ENCODE data around the gene LGR6.

LGR6 gene

DNA sequence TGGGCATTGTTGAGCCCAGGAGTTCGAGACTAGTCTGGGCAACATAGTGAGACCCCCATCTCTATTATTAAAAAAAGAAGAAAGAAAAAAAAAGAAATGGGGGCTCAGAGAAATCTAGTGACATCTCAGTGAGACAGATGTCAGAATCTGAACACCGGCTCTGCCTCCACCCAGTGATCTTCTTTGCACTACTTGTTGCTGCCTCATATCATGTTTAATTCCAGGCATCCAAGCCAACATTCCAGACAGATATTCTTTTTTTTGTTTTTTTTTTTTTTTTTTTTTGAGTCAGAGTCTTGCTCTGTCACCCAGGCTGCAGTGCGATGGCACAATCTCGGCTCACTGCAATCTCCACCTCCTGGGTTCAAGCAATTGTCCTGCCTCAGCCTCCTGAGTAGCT is 44.0 kb upstream of the LGR6 start:
- H3F3A ChIP-seq (ENCODE audit: insufficient read depth, low read length) = peaks cover 8% of the 10 kb centered on the region
- H3K27ac ChIP-seq (ENCODE audit: low read length) = no peak overlapping the region
- DNase-seq = no peak
- no peaks in the 10 kb centered on the region for H3K9me2 ChIP-seq (replicated peaks; ENCODE audit: insufficient read depth, low read length)
- H4K20me1 ChIP-seq (ENCODE audit: insufficient read depth, low read length) = no peaks in the 10 kb centered on the region
- no peak overlapping the region for H3K9ac ChIP-seq (ENCODE audit: low read length)
- no peak overlapping the region for H3K4me3 ChIP-seq (ENCODE audit: low read length)
- H2AFZ ChIP-seq (ENCODE audit: low read length) = no peak overlapping the region
- H3K27me3 ChIP-seq (replicated peaks; ENCODE audit: insufficient read depth, low read length) = no peaks in the 10 kb centered on the region
- H3K36me3 ChIP-seq (replicated peaks; ENCODE audit: insufficient read depth, low read length) = 0 out of 2 replicates have a peak, but pooled peaks cover 10% of the 10 kb centered on the region
- no peaks in the 10 kb centered on the region for H3K4me1 ChIP-seq (ENCODE audit: low read length)
- no peaks in the 10 kb centered on the region for H3K79me2 ChIP-seq (ENCODE audit: low read length)
- H3K4me2 ChIP-seq (ENCODE audit: low read depth, low read length) = no peak overlapping the region
- TF ChIP-seq, protein P1, sequence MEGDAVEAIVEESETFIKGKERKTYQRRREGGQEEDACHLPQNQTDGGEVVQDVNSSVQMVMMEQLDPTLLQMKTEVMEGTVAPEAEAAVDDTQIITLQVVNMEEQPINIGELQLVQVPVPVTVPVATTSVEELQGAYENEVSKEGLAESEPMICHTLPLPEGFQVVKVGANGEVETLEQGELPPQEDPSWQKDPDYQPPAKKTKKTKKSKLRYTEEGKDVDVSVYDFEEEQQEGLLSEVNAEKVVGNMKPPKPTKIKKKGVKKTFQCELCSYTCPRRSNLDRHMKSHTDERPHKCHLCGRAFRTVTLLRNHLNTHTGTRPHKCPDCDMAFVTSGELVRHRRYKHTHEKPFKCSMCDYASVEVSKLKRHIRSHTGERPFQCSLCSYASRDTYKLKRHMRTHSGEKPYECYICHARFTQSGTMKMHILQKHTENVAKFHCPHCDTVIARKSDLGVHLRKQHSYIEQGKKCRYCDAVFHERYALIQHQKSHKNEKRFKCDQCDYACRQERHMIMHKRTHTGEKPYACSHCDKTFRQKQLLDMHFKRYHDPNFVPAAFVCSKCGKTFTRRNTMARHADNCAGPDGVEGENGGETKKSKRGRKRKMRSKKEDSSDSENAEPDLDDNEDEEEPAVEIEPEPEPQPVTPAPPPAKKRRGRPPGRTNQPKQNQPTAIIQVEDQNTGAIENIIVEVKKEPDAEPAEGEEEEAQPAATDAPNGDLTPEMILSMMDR (IDR thresholded peaks at IDR 0.05; ENCODE audit: low read length) = no peak
- no peak for TF ChIP-seq EZH2phosphoT487 (IDR thresholded peaks at IDR 0.05; ENCODE audit: low read length)
- no peak for TF ChIP-seq EZH2 (optimal IDR thresholded peaks at IDR 0.05; ENCODE audit: low read depth, low read length)
- H3K9me3 ChIP-seq (replicated peaks; ENCODE audit: insufficient read depth, low read length) = no peaks in the 10 kb centered on the region

DNA sequence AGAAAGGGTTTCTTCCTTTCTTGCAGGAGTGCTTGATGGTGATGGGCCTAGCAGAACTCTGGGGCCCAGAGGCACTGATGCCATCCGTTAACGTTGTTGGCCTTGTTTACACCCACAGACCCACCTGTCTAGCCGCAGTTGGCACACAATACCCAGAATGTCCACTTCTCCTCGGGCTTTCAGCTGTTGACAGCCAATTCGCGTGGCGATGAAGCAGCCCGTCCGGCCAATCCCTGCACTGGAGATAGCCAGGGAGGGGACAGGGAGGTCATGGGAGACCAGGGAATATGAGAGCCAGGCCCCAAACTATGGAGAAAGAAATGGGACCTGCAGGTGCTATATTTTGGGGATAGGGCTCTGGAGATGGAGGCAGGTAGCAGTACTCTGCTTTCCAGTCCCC is 43.4 kb upstream of the LGR6 start:
- Histone ChIP-seq H3K36me3 (replicated peaks; ENCODE audit: insufficient read depth, low read length) (0 out of 2 replicates have a peak, but pooled peaks cover 10% of the 10 kb centered on the region), H3K4me3 (ENCODE audit: low read length) (no peak overlapping the region)

DNA sequence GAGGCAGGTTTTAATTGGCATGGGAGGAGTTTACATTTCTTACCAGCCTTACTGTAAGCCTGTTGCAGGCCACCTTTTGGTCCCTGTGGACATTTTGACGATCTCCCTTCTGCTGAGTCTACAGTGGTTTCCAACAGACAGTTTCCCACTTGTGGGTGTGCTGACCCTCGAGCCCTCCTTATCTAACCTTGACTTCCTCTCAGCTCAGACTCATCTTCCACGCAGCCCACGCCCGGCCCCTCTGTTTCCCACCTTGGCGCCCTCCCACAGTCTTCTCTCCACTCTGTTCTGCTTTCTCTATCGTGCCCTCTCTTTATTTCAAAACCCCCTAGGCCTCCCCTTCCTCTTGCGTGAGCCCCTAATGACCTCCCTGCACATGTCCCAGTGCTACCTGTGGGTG is 43.0 kb upstream of the LGR6 start:
- H4K20me1 ChIP-seq (ENCODE audit: insufficient read depth, low read length) = no peaks in the 10 kb centered on the region
- H3K4me1 ChIP-seq (ENCODE audit: low read length) = no peaks in the 10 kb centered on the region
- no peak overlapping the region for H2AFZ ChIP-seq (ENCODE audit: low read length)
- no peak for TF ChIP-seq EZH2phosphoT487 (IDR thresholded peaks at IDR 0.05; ENCODE audit: low read length)
- TF ChIP-seq EZH2 (optimal IDR thresholded peaks at IDR 0.05; ENCODE audit: low read depth, low read length) = no peak
- TF ChIP-seq, protein P1 (IDR thresholded peaks at IDR 0.05; ENCODE audit: low read length) = no peak
- DNase-seq = no peak
- H3K9me3 ChIP-seq (replicated peaks; ENCODE audit: insufficient read depth, low read length) = no peaks in the 10 kb centered on the region
- no peak overlapping the region for H3K27ac ChIP-seq (ENCODE audit: low read length)
- peaks cover under 1% of the 10 kb centered on the region; the same call in 1 of the 2 replicates for H3F3A ChIP-seq (ENCODE audit: insufficient read depth, low read length)
- no peaks in the 10 kb centered on the region for H3K27me3 ChIP-seq (replicated peaks; ENCODE audit: insufficient read depth, low read length)
- peaks cover 10% of the 10 kb centered on the region; the same call in 1 of the 2 replicates for H3K36me3 ChIP-seq (replicated peaks; ENCODE audit: insufficient read depth, low read length)
- no peaks in the 10 kb centered on the region for H3K9me2 ChIP-seq (replicated peaks; ENCODE audit: insufficient read depth, low read length)
- no peak overlapping the region for H3K9ac ChIP-seq (ENCODE audit: low read length)
- no peak overlapping the region for H3K4me3 ChIP-seq (ENCODE audit: low read length)
- H3K4me2 ChIP-seq (ENCODE audit: low read depth, low read length) = no peak overlapping the region
- H3K79me2 ChIP-seq (ENCODE audit: low read length) = 0 out of 2 replicates have a peak, but pooled peaks cover 4% of the 10 kb centered on the region

More for the DNA sequence above, 43.4 kb upstream of the LGR6 start:
- Histone ChIP-seq H3F3A (ENCODE audit: insufficient read depth, low read length) (peaks cover 5% of the 10 kb centered on the region), H3K27me3 (replicated peaks; ENCODE audit: insufficient read depth, low read length) (no peaks in the 10 kb centered on the region), H3K79me2 (ENCODE audit: low read length) (0 out of 2 replicates have a peak, but pooled peaks cover under 1% of the 10 kb centered on the region), H3K4me2 (ENCODE audit: low read depth, low read length) (no peak overlapping the region), H3K9me2 (replicated peaks; ENCODE audit: insufficient read depth, low read length) (no peaks in the 10 kb centered on the region), H3K9ac (ENCODE audit: low read length) (no peak overlapping the region), H3K9me3 (replicated peaks; ENCODE audit: insufficient read depth, low read length) (no peaks in the 10 kb centered on the region), H2AFZ (ENCODE audit: low read length) (no peak overlapping the region), H4K20me1 (ENCODE audit: insufficient read depth, low read length) (no peaks in the 10 kb centered on the region), H3K27ac (ENCODE audit: low read length) (no peak overlapping the region), H3K4me1 (ENCODE audit: low read length) (no peaks in the 10 kb centered on the region)
- TF ChIP-seq, protein P1 (IDR thresholded peaks at IDR 0.05; ENCODE audit: low read length) = no peak
- TF ChIP-seq EZH2phosphoT487 (IDR thresholded peaks at IDR 0.05; ENCODE audit: low read length) = no peak
- no peak for TF ChIP-seq EZH2 (optimal IDR thresholded peaks at IDR 0.05; ENCODE audit: low read depth, low read length)
- DNase-seq = no peak

Measured in MM.1S (cell line).